Mesenchymal stem cell (in vitro differentiated cells and primary cell): ENCODE measurements around the gene HECA.
"Not testable (repeated sequence)": the region's sequence is repeated elsewhere in the genome, so short reads cannot be mapped to it uniquely, and the experiment has no call there.

ENCODE experiments used
- DNase-seq: peaks from one replicate; pipeline ENCODE4 v3.0.0-alpha.2; 2013
- H2AFZ ChIP-seq: one replicate; pipeline ENCODE4 v1.6.1; 2013; ENCODE audit warnings: low read depth, mild to moderate bottlenecking, control low read depth, inconsistent platforms, low read length, moderate library complexity
- H2AK5ac ChIP-seq: 2 replicates; pipeline ENCODE4 v1.6.1; 2013; ENCODE audit warnings: low read length, moderate library complexity, mild to moderate bottlenecking, inconsistent platforms; ENCODE audit not compliant: severe bottlenecking
- H2BK120ac ChIP-seq: one replicate; pipeline ENCODE4 v1.6.1; 2013; ENCODE audit warnings: low read depth, mild to moderate bottlenecking, inconsistent platforms, low read length, moderate library complexity
- H2BK12ac ChIP-seq, 2 experiments: one replicate each; pipeline ENCODE4 v1.6.1; 2013; ENCODE audit warnings: inconsistent platforms in 2 of 2, low read length in 2 of 2, mild to moderate bottlenecking in 2 of 2, moderate library complexity in 2 of 2, control low read depth in 1 of 2
- H2BK15ac ChIP-seq: one replicate; pipeline ENCODE4 v1.6.1; 2013; ENCODE audit warnings: mild to moderate bottlenecking, low read depth, inconsistent platforms; ENCODE audit not compliant: poor library complexity, severe bottlenecking
- H2BK5ac ChIP-seq: 2 replicates; pipeline ENCODE4 v1.6.1; 2013; ENCODE audit warnings: low read depth, mild to moderate bottlenecking, low read length, control low read depth, inconsistent platforms; ENCODE audit not compliant: poor library complexity, severe bottlenecking
- H3K14ac ChIP-seq, 2 experiments: one replicate each; pipeline ENCODE4 v1.6.1; 2013; ENCODE audit warnings: inconsistent platforms in 2 of 2, low read length in 2 of 2, control low read depth in 1 of 2, mild to moderate bottlenecking in 1 of 2, moderate library complexity in 1 of 2
- H3K18ac ChIP-seq, 2 experiments: one replicate each; pipeline ENCODE4 v1.6.1; 2013; ENCODE audit warnings: inconsistent platforms in 2 of 2, low read length in 2 of 2, control low read depth in 1 of 2, low read depth in 1 of 2, mild to moderate bottlenecking in 1 of 2
- H3K23ac ChIP-seq, 2 experiments: one replicate each; pipeline ENCODE4 v1.6.1; 2013; ENCODE audit warnings: inconsistent platforms in 2 of 2, low read length in 2 of 2, mild to moderate bottlenecking in 2 of 2, moderate library complexity in 2 of 2, control low read depth in 1 of 2
- H3K27ac ChIP-seq: 2 replicates; pipeline ENCODE4 v1.5.1; 2013; ENCODE audit warnings: mild to moderate bottlenecking, moderate library complexity, low read length, control low read depth, inconsistent platforms; ENCODE audit not compliant: poor library complexity, severe bottlenecking
- H3K27me3 ChIP-seq, 2 experiments: 2 replicates each; pipeline versions ENCODE4 v1.6.1 to v1.7.0; 2013; ENCODE audit warnings: low read length in 2 of 2, mild to moderate bottlenecking in 2 of 2, moderate library complexity in 2 of 2, control low read depth in 1 of 2, inconsistent platforms in 1 of 2; ENCODE audit not compliant: control insufficient read depth in 1 of 2, insufficient read depth in 1 of 2
- H3K36me3 ChIP-seq, 2 experiments: 2 replicates each; pipeline versions ENCODE4 v1.6.1 to v1.7.0; 2013; ENCODE audit warnings: low read length in 2 of 2, control low read depth in 1 of 2, inconsistent platforms in 1 of 2, low read depth in 1 of 2, mild to moderate bottlenecking in 1 of 2; ENCODE audit not compliant: insufficient read depth in 2 of 2, control insufficient read depth in 1 of 2
- H3K4ac ChIP-seq, 2 experiments: one replicate each; pipeline ENCODE4 v1.6.1; 2013; ENCODE audit warnings: inconsistent platforms in 2 of 2, low read length in 2 of 2, mild to moderate bottlenecking in 2 of 2, moderate library complexity in 2 of 2, control low read depth in 1 of 2, low read depth in 1 of 2
- H3K4me1 ChIP-seq: 2 replicates; pipeline ENCODE4 v1.6.1; 2013; ENCODE audit warnings: low read depth, low read length, control low read depth; ENCODE audit not compliant: control insufficient read depth, insufficient read depth
- H3K4me2 ChIP-seq: 2 replicates; pipeline ENCODE4 v1.6.1; 2013; ENCODE audit warnings: low read length, mild to moderate bottlenecking, inconsistent platforms; ENCODE audit not compliant: poor library complexity, severe bottlenecking
- H3K4me3 ChIP-seq, 2 experiments: 2 replicates each; pipeline versions ENCODE4 v1.5.1 to v1.7.0; 2013; ENCODE audit warnings: low read length in 2 of 2, mild to moderate bottlenecking in 2 of 2, control low read depth in 1 of 2, low read depth in 1 of 2; ENCODE audit not compliant: insufficient read depth in 1 of 2
- H3K79me1 ChIP-seq: replicated peaks from 2 replicates; pipeline ENCODE4 v1.6.1; 2013; ENCODE audit warnings: mild to moderate bottlenecking, control low read depth, low read length, inconsistent platforms; ENCODE audit not compliant: poor library complexity, severe bottlenecking
- H3K9ac ChIP-seq: 2 replicates; pipeline ENCODE4 v1.7.0; 2013; ENCODE audit warnings: mild to moderate bottlenecking, low read length, moderate library complexity
- H3K9me3 ChIP-seq: 2 replicates; pipeline ENCODE4 v1.7.0; 2013; ENCODE audit warnings: mild to moderate bottlenecking, low read length; ENCODE audit not compliant: control insufficient read depth
- H4K8ac ChIP-seq: one replicate; pipeline ENCODE4 v1.6.1; 2013; ENCODE audit warnings: inconsistent platforms, mild to moderate bottlenecking, low read length, moderate library complexity
- H4K91ac ChIP-seq: one replicate; pipeline ENCODE4 v1.6.1; 2013; ENCODE audit warnings: mild to moderate bottlenecking, low read length, inconsistent platforms
- WGBS: methylation state at CpG from one replicate; pipeline ENCODE4 v1.1.7; 2013; ENCODE audit warnings: mixed read lengths; 5-methylcytosine and 5-hydroxymethylcytosine counted together

Gene HECA

DNA sequence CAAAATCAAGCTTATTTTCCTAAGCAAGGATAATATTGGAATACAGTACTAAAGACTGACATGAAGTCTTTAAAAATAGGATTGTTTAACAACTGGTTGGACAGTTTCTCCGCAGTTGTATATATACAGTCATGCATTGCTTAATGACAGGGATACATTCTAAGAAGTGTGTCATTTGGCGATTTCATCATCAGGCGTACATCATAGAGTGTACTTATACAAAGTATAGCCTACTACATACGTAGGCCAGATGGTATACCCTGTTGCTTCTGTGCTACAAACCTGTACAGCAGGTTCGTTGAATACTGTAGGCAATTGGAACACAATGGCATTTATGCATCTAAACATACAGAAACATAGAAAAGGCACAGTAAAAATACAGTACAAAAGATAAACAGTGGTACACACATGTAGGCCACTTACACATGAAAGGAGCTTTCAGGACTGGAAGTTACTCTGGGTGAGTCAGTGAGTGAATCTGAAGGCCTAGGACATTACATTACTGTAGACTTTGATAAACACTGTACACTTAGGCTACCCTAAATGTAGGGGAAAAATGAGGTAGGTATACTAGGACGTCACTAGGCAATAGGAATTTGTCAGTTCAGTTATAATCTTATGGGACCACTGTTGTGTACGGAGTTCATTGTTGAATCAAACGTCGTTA, 20.1 kb downstream of the HECA start:
- Histone ChIP-seq H3K27ac (no peak overlapping the region), H3K27me3 (no peaks in the 10 kb centered on the region), H2AK5ac (no peak overlapping the region), H3K4ac (no peak overlapping the region), H4K8ac (no peak overlapping the region), H3K4me3 (no peak overlapping the region), H3K4me1 (peaks cover 4% of the 10 kb centered on the region), H3K23ac (no peak overlapping the region), H3K79me1 (peaks cover 32% of the 10 kb centered on the region), H3K9ac (no peak overlapping the region), H2BK12ac (no peak overlapping the region), H3K36me3 (no peaks in the 10 kb centered on the region), H2AFZ (no peak overlapping the region), H2BK15ac (no peak overlapping the region), H2BK120ac (no peak overlapping the region), H3K14ac (no peak overlapping the region), H4K91ac (no peak overlapping the region), H3K4me2 (no peak overlapping the region), H3K18ac (no peak overlapping the region), H3K9me3 (no peaks in the 10 kb centered on the region), H2BK5ac (no peak overlapping the region)
- 97% methylated on average over 6 of the region's 9 CpGs for WGBS
- peak; percentile 62 for DNase-seq

DNA sequence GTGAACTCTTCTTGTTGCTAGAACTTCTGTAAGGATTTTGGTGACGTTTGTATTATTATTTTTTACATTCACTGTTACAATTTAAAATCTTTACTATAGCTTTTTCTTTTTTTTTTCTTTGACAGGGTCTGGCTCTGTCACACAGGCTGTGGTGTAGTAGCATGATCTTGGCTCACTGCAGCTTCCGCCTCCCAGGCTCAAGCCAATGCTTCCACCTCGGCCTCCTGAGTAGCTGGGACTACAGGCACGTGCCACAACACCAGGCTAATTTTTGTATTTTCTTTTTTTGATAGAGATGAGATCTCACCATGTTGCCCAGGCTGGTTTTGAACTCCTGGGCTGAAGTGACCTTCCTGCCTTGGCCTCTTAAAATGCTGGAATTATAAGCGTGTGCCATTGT, 21.2 kb downstream of the HECA start:
- no peak overlapping the region for H3K4ac ChIP-seq
- no peak overlapping the region for H2BK120ac ChIP-seq
- no peak overlapping the region for H3K23ac ChIP-seq
- H3K27me3 ChIP-seq: no peaks in the 10 kb centered on the region
- H2BK15ac ChIP-seq: no peak overlapping the region
- DNase-seq: no peak
- peaks cover 5% of the 10 kb centered on the region for H3K4me1 ChIP-seq
- no peaks in the 10 kb centered on the region for H3K36me3 ChIP-seq
- peaks cover 34% of the 10 kb centered on the region for H3K79me1 ChIP-seq
- no peak overlapping the region for H3K27ac ChIP-seq
- H3K9me3 ChIP-seq: no peaks in the 10 kb centered on the region
- H3K18ac ChIP-seq: no peak overlapping the region
- 97% methylated on average over 4 of the region's 5 CpGs for whole genome bisulfite sequencing
- peak overlapping the region in 1 of 2 experiments; percentile 73 for H3K4me3 ChIP-seq
- no peak overlapping the region for H2BK5ac ChIP-seq
- no peak overlapping the region for H2BK12ac ChIP-seq
- H3K4me2 ChIP-seq: no peak overlapping the region
- no peak overlapping the region for H2AFZ ChIP-seq
- H4K8ac ChIP-seq: no peak overlapping the region
- H3K9ac ChIP-seq: peak overlapping the region; percentile 88
- H4K91ac ChIP-seq: no peak overlapping the region
- no peak overlapping the region for H3K14ac ChIP-seq
- no peak overlapping the region for H2AK5ac ChIP-seq

DNA sequence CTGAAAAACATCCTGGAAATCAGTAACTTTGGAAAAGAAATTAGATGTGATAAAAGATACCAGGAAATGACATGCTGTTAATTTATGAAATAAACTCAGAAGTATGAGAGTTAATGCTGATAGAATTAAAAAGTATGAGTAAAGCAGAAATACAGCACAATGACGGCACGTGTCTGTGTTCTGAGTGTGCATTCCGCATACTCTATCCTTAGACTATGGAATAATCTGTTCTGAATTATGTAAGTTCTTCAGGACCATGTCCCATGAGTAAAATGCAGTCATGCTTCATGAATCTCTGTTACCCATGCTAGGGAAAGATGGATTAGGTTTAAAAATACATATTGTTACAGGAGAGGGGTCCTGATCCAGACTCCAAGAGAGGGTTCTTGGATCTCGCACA, 21.7 kb downstream of the HECA start:
- H4K8ac ChIP-seq: no peak overlapping the region
- DNase-seq: no peak
- no peak overlapping the region for H3K4me2 ChIP-seq
- H2BK15ac ChIP-seq: no peak overlapping the region
- H3K79me1 ChIP-seq: peaks cover 34% of the 10 kb centered on the region
- no peaks in the 10 kb centered on the region for H3K36me3 ChIP-seq
- H3K18ac ChIP-seq: no peak overlapping the region
- no peak overlapping the region for H3K14ac ChIP-seq
- no peak overlapping the region for H2AFZ ChIP-seq
- peak overlapping the region in 1 of 2 experiments; percentile 73 for H3K4me3 ChIP-seq
- H3K27me3 ChIP-seq: no peaks in the 10 kb centered on the region
- H3K9me3 ChIP-seq: no peaks in the 10 kb centered on the region
- H2BK5ac ChIP-seq: no peak overlapping the region
- WGBS: 99% methylated on average over 4 of the region's 4 CpGs
- no peak overlapping the region for H3K27ac ChIP-seq
- peaks cover 7% of the 10 kb centered on the region for H3K4me1 ChIP-seq
- H3K23ac ChIP-seq: no peak overlapping the region
- H3K4ac ChIP-seq: no peak overlapping the region
- H2BK120ac ChIP-seq: no peak overlapping the region
- H3K9ac ChIP-seq: peak overlapping the region; percentile 88
- no peak overlapping the region for H2BK12ac ChIP-seq
- H4K91ac ChIP-seq: no peak overlapping the region
- no peak overlapping the region for H2AK5ac ChIP-seq

DNA sequence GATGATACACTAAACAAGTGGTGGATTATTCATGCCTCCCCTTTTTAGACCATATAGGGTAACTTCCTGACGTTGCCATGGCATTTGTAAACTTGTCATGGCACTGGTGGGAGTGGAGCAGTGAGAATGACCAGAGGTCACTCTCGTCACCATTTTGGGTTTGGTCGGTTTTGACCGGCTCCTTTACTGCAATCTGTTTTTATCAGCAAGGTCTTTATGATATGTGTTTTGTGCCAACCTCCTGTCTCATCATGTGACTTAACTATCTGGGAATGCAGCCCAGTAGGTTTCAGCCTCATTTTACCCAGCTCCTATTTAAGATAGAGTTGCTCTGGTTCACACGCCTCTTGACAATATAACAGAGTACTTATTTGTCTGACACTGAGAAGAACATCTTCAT, 22.2 kb downstream of the HECA start:
- not testable (repeated sequence) for H3K18ac ChIP-seq, H2BK12ac ChIP-seq, H3K36me3 ChIP-seq, H2BK15ac ChIP-seq, H3K4ac ChIP-seq, H2BK5ac ChIP-seq, H3K4me2 ChIP-seq, H4K91ac ChIP-seq, DNase-seq, H3K23ac ChIP-seq, H4K8ac ChIP-seq, H3K14ac ChIP-seq, H3K27ac ChIP-seq, H3K9me3 ChIP-seq, H3K27me3 ChIP-seq, H2AK5ac ChIP-seq, H2AFZ ChIP-seq, H2BK120ac ChIP-seq
- Histone ChIP-seq H3K79me1 (peaks cover 34% of the 10 kb centered on the region), H3K4me1 (peaks cover 10% of the 10 kb centered on the region), H3K9ac (peak overlapping the region; percentile 88), H3K4me3 (peak overlapping the region in 1 of 2 experiments; percentile 73)
- WGBS: 88% methylated on average over 4 of the region's 5 CpGs
